ENCODE data around the gene MAG. TPM values are rescaled to one million over a fixed set of nuclear protein-coding genes. Genes with fewer than 3 reads are reported as not detected.

The MAG gene
- total RNA-seq, 2 donors from 2014 or later = 1.6 TPM; not detected in 1

- ATAC-seq = no peak
- DNase-seq = peak in 1 of 4 donors; percentile 41
- Histone ChIP-seq H3K27ac (no peak overlapping the region), H3K9me3 (no peaks in the 10 kb centered on the region), H3K4me3 (no peak overlapping the region), H3K4me1 (peaks cover 11% of the 10 kb centered on the region), H3K36me3 (replicated peaks in 1 of 2; ENCODE audit: insufficient read depth in 1 of 2, low read depth in 2 of 2) (peaks cover 0 to 14% of the 10 kb centered on the region in 2 donors), H3K27me3 (no peaks in the 10 kb centered on the region)
- 84 to 93% methylated on average over 16 of the region's 16 CpGs for WGBS, 2 donors
- TF ChIP-seq POLR2A (IDR thresholded peaks at IDR 0.05) = no peak
- TF ChIP-seq, protein P1, sequence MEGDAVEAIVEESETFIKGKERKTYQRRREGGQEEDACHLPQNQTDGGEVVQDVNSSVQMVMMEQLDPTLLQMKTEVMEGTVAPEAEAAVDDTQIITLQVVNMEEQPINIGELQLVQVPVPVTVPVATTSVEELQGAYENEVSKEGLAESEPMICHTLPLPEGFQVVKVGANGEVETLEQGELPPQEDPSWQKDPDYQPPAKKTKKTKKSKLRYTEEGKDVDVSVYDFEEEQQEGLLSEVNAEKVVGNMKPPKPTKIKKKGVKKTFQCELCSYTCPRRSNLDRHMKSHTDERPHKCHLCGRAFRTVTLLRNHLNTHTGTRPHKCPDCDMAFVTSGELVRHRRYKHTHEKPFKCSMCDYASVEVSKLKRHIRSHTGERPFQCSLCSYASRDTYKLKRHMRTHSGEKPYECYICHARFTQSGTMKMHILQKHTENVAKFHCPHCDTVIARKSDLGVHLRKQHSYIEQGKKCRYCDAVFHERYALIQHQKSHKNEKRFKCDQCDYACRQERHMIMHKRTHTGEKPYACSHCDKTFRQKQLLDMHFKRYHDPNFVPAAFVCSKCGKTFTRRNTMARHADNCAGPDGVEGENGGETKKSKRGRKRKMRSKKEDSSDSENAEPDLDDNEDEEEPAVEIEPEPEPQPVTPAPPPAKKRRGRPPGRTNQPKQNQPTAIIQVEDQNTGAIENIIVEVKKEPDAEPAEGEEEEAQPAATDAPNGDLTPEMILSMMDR (IDR thresholded peaks at IDR 0.05) = no peak
- intact Hi-C loops (cut with DNase I) = no loop called here
Measured at GRCh38 chr19:35272122-35272719, 19.7 kb upstream of the MAG start.

GRCh38 chr19:35272954-35273649 is 18.9 kb upstream of the MAG start:
- intact Hi-C loops (cut with DNase I) = no loop called here
- H3K27ac ChIP-seq = no peak overlapping the region
- TF ChIP-seq, protein P1 (IDR thresholded peaks at IDR 0.05) = no peak
- TF ChIP-seq POLR2A (IDR thresholded peaks at IDR 0.05) = no peak
- H3K36me3 ChIP-seq (replicated peaks in 1 of 2; ENCODE audit: insufficient read depth in 1 of 2, low read depth in 2 of 2) = peaks cover 0 to 14% of the 10 kb centered on the region in 2 donors
- H3K4me1 ChIP-seq = peaks cover 9% of the 10 kb centered on the region
- no peak overlapping the region for H3K4me3 ChIP-seq
- no peaks in the 10 kb centered on the region for H3K27me3 ChIP-seq
- 75 to 83% methylated on average over 10 of the region's 10 CpGs for WGBS, 2 donors
- no peak for ATAC-seq
- DNase-seq = no peak
- H3K9me3 ChIP-seq = no peaks in the 10 kb centered on the region

DNA sequence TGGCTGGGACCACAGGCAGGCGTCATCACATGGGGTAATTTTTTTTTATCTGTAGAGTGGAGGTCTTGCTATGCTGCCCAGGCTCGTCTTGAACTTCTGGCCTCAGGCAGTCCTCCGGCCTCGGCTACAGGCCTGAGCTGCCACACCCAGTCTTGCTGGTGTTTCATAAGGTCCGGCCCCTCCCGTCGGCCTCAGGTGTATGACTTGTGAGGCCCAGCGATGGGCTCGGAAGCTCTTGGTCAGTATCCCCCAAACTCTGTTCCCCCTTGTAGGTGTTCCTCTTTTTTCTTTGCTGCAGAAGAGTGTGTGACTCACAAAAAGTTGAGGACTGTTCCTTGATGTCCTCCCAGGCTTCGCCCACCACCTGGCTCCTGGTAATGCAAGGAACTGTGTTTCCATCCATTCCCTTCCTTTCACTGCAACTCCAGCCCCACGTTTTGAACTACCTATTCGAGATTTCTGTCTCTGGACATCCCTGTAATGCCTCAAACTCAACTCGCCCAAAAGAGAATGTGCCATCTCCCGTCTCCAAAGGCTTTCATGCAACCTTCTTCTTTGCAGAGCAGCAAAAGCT is 18.2 kb upstream of the MAG start:
- DNase-seq (no peak), ATAC-seq (no peak)
- no peaks in the 10 kb centered on the region for H3K27me3 ChIP-seq
- intact Hi-C loops (cut with DNase I) = no loop called here
- H3K4me1 ChIP-seq = peaks cover 9% of the 10 kb centered on the region
- peaks cover 0 to 14% of the 10 kb centered on the region in 2 donors for H3K36me3 ChIP-seq (replicated peaks in 1 of 2; ENCODE audit: insufficient read depth in 1 of 2, low read depth in 2 of 2)
- no peak overlapping the region for H3K4me3 ChIP-seq
- TF ChIP-seq POLR2A (IDR thresholded peaks at IDR 0.05) = no peak
- TF ChIP-seq, protein P1 (IDR thresholded peaks at IDR 0.05) = no peak
- H3K9me3 ChIP-seq = no peaks in the 10 kb centered on the region
- no peak overlapping the region for H3K27ac ChIP-seq
- WGBS, 2 donors = 68 to 83% methylated on average over 14 of the region's 14 CpGs

DNA sequence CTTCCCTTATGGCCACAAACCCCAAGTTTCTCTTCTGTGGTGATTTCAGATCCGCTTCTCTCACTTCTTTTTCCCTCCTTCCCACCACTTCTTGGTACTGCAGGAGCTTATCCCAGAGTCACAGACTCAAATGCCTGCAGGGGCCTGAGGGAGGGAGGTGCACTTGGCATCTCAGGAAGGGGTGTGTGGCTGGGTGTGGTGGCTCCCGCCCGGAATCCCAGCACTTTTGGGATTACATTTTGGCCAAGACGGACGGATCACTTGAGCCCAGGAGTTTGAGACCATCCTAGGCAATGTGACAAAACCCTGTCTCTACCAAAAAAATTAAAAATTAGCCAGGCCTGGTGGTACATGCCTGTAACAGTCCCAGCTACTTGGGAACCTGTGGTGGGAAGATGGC is 17.6 kb upstream of the MAG start:
- intact Hi-C loops (cut with DNase I) = no loop called here
- Histone ChIP-seq H3K4me1 (peaks cover 9% of the 10 kb centered on the region), H3K27ac (no peak overlapping the region), H3K27me3 (no peaks in the 10 kb centered on the region), H3K36me3 (replicated peaks in 1 of 2; ENCODE audit: insufficient read depth in 1 of 2, low read depth in 2 of 2) (peaks cover 0 to 14% of the 10 kb centered on the region in 2 donors), H3K4me3 (no peak overlapping the region), H3K9me3 (no peaks in the 10 kb centered on the region)
- DNase-seq (no peak), ATAC-seq (no peak)
- TF ChIP-seq, protein P1 (IDR thresholded peaks at IDR 0.05) = no peak
- no peak for TF ChIP-seq POLR2A (IDR thresholded peaks at IDR 0.05)
- WGBS, 2 donors = 84 to 93% methylated on average over 5 of the region's 5 CpGs

Measured in body of pancreas (tissue), 4 donors.